Activated B cell treated with CpG ODN at 0.5 μM for 24 hours (primary cell): ENCODE results near the gene GHRHR. TPM values are rescaled to one million over a fixed set of nuclear protein-coding genes. Genes with fewer than 3 reads are reported as not detected.

Experiments
- ATAC-seq: fragments of 200-7000 bp; cut with Tn5 transposase; one replicate; pipeline ENCODE4 v1.10.0; 2021; ENCODE audit warnings: low read depth, mild to moderate bottlenecking, moderate library complexity
- CTCF ChIA-PET: fragments of 350-600 bp; sonication (Branson Sonifier 250); formaldehyde crosslinking; loops from one replicate; lab custom pipeline; 2021; ENCODE audit warnings: antibody characterized with exemption; lab: Charles Lee
- POLR2A ChIA-PET: fragments of 350-600 bp; sonication (Branson Sonifier 250); formaldehyde crosslinking; loops from one replicate; lab custom pipeline; 2021; ENCODE audit warnings: antibody characterized with exemption; lab: Charles Lee
- DNase-seq: peaks from one replicate; pipeline ENCODE4 v3.0.0; 2022
- H3K27ac Mint-ChIP-seq: one replicate; pipeline ENCODE4 v1.8.0; 2020; ENCODE audit warnings: mixed read lengths
- H3K27me3 Mint-ChIP-seq: one replicate; pipeline ENCODE4 v1.8.0; 2021; ENCODE audit warnings: mixed read lengths
- H3K36me3 Mint-ChIP-seq: one replicate; pipeline ENCODE4 v1.8.0; 2021; ENCODE audit warnings: low read depth, mixed read lengths
- H3K4me1 Mint-ChIP-seq: one replicate; pipeline ENCODE4 v1.8.0; 2021; ENCODE audit warnings: mixed read lengths
- H3K4me3 Mint-ChIP-seq: one replicate; pipeline ENCODE4 v1.8.0; 2020; ENCODE audit warnings: mild to moderate bottlenecking, mixed read lengths
- H3K9me3 Mint-ChIP-seq: one replicate; pipeline ENCODE4 v1.8.0; 2020; ENCODE audit warnings: mixed read lengths
- intact Hi-C: fragments of 100-400 bp; cut with micrococcal nuclease; formaldehyde crosslinking; loops from one replicate; pipeline ENCODE4 v1.15.1; 2024
- total RNA-seq: library from RNA; stranded (reverse); gene quantifications from 2 replicates; pipeline ENCODE4 v1.2.3, GENCODE V29; 2022
- TF ChIP-seq, protein P1 (sequence below): fragments of 200-600 bp; IDR thresholded peaks from one replicate; pipeline ENCODE4 v1.8.0; 2022; ENCODE audit warnings: antibody characterized with exemption, mild to moderate bottlenecking

The GHRHR gene
- total RNA-seq, 1 donor from 2014 or later, result not detected

GRCh38 chr7:30950197-30950596, 13.6 kb upstream of the GHRHR start:
- no peak overlapping the region for H3K27ac Mint-ChIP-seq
- ChIA-PET POLR2A (no interaction called here), CTCF (no interaction called here)
- TF ChIP-seq, protein P1, sequence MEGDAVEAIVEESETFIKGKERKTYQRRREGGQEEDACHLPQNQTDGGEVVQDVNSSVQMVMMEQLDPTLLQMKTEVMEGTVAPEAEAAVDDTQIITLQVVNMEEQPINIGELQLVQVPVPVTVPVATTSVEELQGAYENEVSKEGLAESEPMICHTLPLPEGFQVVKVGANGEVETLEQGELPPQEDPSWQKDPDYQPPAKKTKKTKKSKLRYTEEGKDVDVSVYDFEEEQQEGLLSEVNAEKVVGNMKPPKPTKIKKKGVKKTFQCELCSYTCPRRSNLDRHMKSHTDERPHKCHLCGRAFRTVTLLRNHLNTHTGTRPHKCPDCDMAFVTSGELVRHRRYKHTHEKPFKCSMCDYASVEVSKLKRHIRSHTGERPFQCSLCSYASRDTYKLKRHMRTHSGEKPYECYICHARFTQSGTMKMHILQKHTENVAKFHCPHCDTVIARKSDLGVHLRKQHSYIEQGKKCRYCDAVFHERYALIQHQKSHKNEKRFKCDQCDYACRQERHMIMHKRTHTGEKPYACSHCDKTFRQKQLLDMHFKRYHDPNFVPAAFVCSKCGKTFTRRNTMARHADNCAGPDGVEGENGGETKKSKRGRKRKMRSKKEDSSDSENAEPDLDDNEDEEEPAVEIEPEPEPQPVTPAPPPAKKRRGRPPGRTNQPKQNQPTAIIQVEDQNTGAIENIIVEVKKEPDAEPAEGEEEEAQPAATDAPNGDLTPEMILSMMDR, result no peak
- DNase-seq (no peak), ATAC-seq (no peak)
- H3K36me3 Mint-ChIP-seq, result no peaks in the 10 kb centered on the region
- intact Hi-C loops, result no loop called here
- H3K4me1 Mint-ChIP-seq, result no peaks in the 10 kb centered on the region
- H3K4me3 Mint-ChIP-seq, result no peak overlapping the region
- H3K9me3 Mint-ChIP-seq, result peaks cover 7% of the 10 kb centered on the region
- H3K27me3 Mint-ChIP-seq, result peaks cover 25% of the 10 kb centered on the region

GRCh38 chr7:30954914-30955313, 8.8 kb upstream of the GHRHR start:
- Mint-ChIP-seq H3K4me3 (no peak overlapping the region), H3K36me3 (no peaks in the 10 kb centered on the region), H3K9me3 (peaks cover 9% of the 10 kb centered on the region), H3K27me3 (peaks cover 13% of the 10 kb centered on the region), H3K4me1 (no peaks in the 10 kb centered on the region), H3K27ac (no peak overlapping the region)
- ChIA-PET CTCF (no interaction called here), POLR2A (interaction anchor here (0.5 kb wide), 1 partner anchor 449 kb away, joined by 3 read pairs; no protein-coding TSS in a partner anchor)
- ATAC-seq (no peak), DNase-seq (no peak)
- TF ChIP-seq, protein P1, result no peak
- intact Hi-C loops, result no loop called here

DNA sequence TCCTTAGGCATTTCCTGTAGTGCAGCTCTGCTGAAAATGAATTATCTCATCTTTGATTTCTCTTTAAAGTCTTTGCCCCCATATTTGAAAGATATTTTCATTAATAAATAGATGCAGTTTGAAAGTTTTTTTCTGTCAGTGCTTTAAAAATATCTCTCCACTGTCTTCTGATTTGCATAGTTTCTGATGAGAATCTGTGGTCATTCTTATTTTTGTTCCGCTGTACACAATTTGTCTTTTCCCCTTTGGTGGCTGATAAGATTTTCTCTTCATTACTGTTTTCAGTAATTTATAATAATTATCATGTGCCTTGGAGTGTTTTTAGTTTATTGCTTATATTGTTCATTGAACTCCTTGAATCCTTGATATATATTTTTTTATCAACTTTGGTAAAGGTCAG, 7.0 kb upstream of the GHRHR start:
- H3K36me3 Mint-ChIP-seq, result no peaks in the 10 kb centered on the region

GRCh38 chr7:30965372-30965771, 1.6 kb downstream of the GHRHR start:
- ATAC-seq (no peak), DNase-seq (no peak)
- intact Hi-C loops, result no loop called here
- CTCF ChIA-PET, result no interaction called here
- TF ChIP-seq, protein P1, result no peak
- no peaks in the 10 kb centered on the region for H3K9me3 Mint-ChIP-seq
- no peaks in the 10 kb centered on the region for H3K36me3 Mint-ChIP-seq
- H3K4me3 Mint-ChIP-seq, result no peak overlapping the region
- H3K4me1 Mint-ChIP-seq, result peaks cover 12% of the 10 kb centered on the region
- H3K27me3 Mint-ChIP-seq, result peaks cover 2% of the 10 kb centered on the region
- POLR2A ChIA-PET, result interaction anchor here (0.6 kb wide), 1 partner anchor 617 kb away, joined by 5 read pairs; no protein-coding TSS in a partner anchor
- H3K27ac Mint-ChIP-seq, result no peak overlapping the region

More for the DNA sequence above, 7.0 kb upstream of the GHRHR start:
- DNase-seq (no peak), ATAC-seq (no peak)
- H3K9me3 Mint-ChIP-seq, result peaks cover 8% of the 10 kb centered on the region
- H3K4me1 Mint-ChIP-seq, result no peaks in the 10 kb centered on the region
- no peak overlapping the region for H3K27ac Mint-ChIP-seq
- CTCF ChIA-PET, result no interaction called here
- H3K4me3 Mint-ChIP-seq, result no peak overlapping the region
- POLR2A ChIA-PET, result no interaction called here
- intact Hi-C loops, result no loop called here
- TF ChIP-seq, protein P1, result no peak
- H3K27me3 Mint-ChIP-seq, result peaks cover 6% of the 10 kb centered on the region

- ATAC-seq (no peak), DNase-seq (no peak)
- TF ChIP-seq, protein P1, result no peak
- POLR2A ChIA-PET, result no interaction called here
- peaks cover 15% of the 10 kb centered on the region for H3K4me1 Mint-ChIP-seq
- H3K36me3 Mint-ChIP-seq, result no peaks in the 10 kb centered on the region
- peaks cover 2% of the 10 kb centered on the region for H3K27me3 Mint-ChIP-seq
- H3K4me3 Mint-ChIP-seq, result no peak overlapping the region
- CTCF ChIA-PET, result no interaction called here
- no peak overlapping the region for H3K27ac Mint-ChIP-seq
- intact Hi-C loops, result no loop called here
- H3K9me3 Mint-ChIP-seq, result no peaks in the 10 kb centered on the region
Observed at GRCh38 chr7:30965883-30966282, 2.1 kb downstream of the GHRHR start.
